Measurements from ENCODE around the gene CCDC50.

The CCDC50 gene

GRCh38 chr3:191360620-191361019 lies 31.4 kb downstream of the CCDC50 start:
- H3F3A ChIP-seq (ENCODE audit: low read depth), result no peaks in the 10 kb centered on the region
- no peak for TF ChIP-seq CTCF (conservative IDR thresholded peaks at IDR 0.05; ENCODE audit: low read length)
- TF ChIP-seq EZH2phosphoT487 (IDR thresholded peaks at IDR 0.05; ENCODE audit: borderline replicate concordance), result no peak
- H3K4me3 ChIP-seq (ENCODE audit: low read length, poor library complexity, severe bottlenecking), result no peak overlapping the region
- H3K36me3 ChIP-seq (ENCODE audit: insufficient read depth, low read length), result no peaks in the 10 kb centered on the region
- no peaks in the 10 kb centered on the region for H3K4me1 ChIP-seq (ENCODE audit: insufficient read depth, low read length, poor library complexity, severe bottlenecking)
- H3K4me2 ChIP-seq (ENCODE audit: low read depth, low read length, poor library complexity, severe bottlenecking), result no peak overlapping the region
- H2AFZ ChIP-seq (ENCODE audit: low read length), result no peak overlapping the region
- no peaks in the 10 kb centered on the region for H4K20me1 ChIP-seq (ENCODE audit: insufficient read depth, low read length, poor library complexity, severe bottlenecking)
- no peaks in the 10 kb centered on the region; the same call in 1 of the 2 replicates for H3K9me3 ChIP-seq (ENCODE audit: insufficient read depth, low read depth, low read length)
- H3K9ac ChIP-seq (ENCODE audit: low read depth, low read length, poor library complexity, severe bottlenecking), result no peak overlapping the region
- H3K9me2 ChIP-seq (replicated peaks; ENCODE audit: low read depth, low read length), result no peaks in the 10 kb centered on the region
- no peaks in the 10 kb centered on the region for H3K79me2 ChIP-seq (ENCODE audit: insufficient read depth, low read length)
- no peaks in the 10 kb centered on the region for H3K27me3 ChIP-seq (ENCODE audit: insufficient read depth, low read length, poor library complexity, severe bottlenecking)

- Histone ChIP-seq H3K27me3 (ENCODE audit: insufficient read depth, low read length, poor library complexity, severe bottlenecking) (peaks cover 2% of the 10 kb centered on the region), H3K9me2 (replicated peaks; ENCODE audit: low read depth, low read length) (no peaks in the 10 kb centered on the region), H3K4me2 (ENCODE audit: low read depth, low read length, poor library complexity, severe bottlenecking) (no peak overlapping the region), H3K4me3 (ENCODE audit: low read length, poor library complexity, severe bottlenecking) (no peak overlapping the region), H3K9ac (ENCODE audit: low read depth, low read length, poor library complexity, severe bottlenecking) (no peak overlapping the region), H4K20me1 (ENCODE audit: insufficient read depth, low read length, poor library complexity, severe bottlenecking) (no peaks in the 10 kb centered on the region), H3K4me1 (ENCODE audit: insufficient read depth, low read length, poor library complexity, severe bottlenecking) (no peaks in the 10 kb centered on the region), H3K79me2 (ENCODE audit: insufficient read depth, low read length) (no peaks in the 10 kb centered on the region), H2AFZ (ENCODE audit: low read length) (no peak overlapping the region), H3F3A (ENCODE audit: low read depth) (no peaks in the 10 kb centered on the region), H3K36me3 (ENCODE audit: insufficient read depth, low read length) (no peaks in the 10 kb centered on the region), H3K9me3 (ENCODE audit: insufficient read depth, low read depth, low read length) (no peaks in the 10 kb centered on the region)
- no peak for TF ChIP-seq EZH2phosphoT487 (IDR thresholded peaks at IDR 0.05; ENCODE audit: borderline replicate concordance)
- TF ChIP-seq CTCF (conservative IDR thresholded peaks at IDR 0.05; ENCODE audit: low read length), result no peak
These were observed 32.3 kb downstream of the CCDC50 start for GRCh38 chr3:191361456-191361855.

- Histone ChIP-seq H3K9ac (ENCODE audit: low read depth, low read length, poor library complexity, severe bottlenecking) (no peak overlapping the region), H3K4me2 (ENCODE audit: low read depth, low read length, poor library complexity, severe bottlenecking) (no peak overlapping the region), H4K20me1 (ENCODE audit: insufficient read depth, low read length, poor library complexity, severe bottlenecking) (no peaks in the 10 kb centered on the region), H3K9me3 (ENCODE audit: insufficient read depth, low read depth, low read length) (no peaks in the 10 kb centered on the region), H3K4me1 (ENCODE audit: insufficient read depth, low read length, poor library complexity, severe bottlenecking) (no peaks in the 10 kb centered on the region), H3K9me2 (replicated peaks; ENCODE audit: low read depth, low read length) (no peaks in the 10 kb centered on the region), H2AFZ (ENCODE audit: low read length) (no peak overlapping the region), H3K4me3 (ENCODE audit: low read length, poor library complexity, severe bottlenecking) (no peak overlapping the region), H3K36me3 (ENCODE audit: insufficient read depth, low read length) (no peaks in the 10 kb centered on the region), H3F3A (ENCODE audit: low read depth) (no peaks in the 10 kb centered on the region), H3K27me3 (ENCODE audit: insufficient read depth, low read length, poor library complexity, severe bottlenecking) (peaks cover 7% of the 10 kb centered on the region), H3K79me2 (ENCODE audit: insufficient read depth, low read length) (no peaks in the 10 kb centered on the region)
- TF ChIP-seq EZH2phosphoT487 (IDR thresholded peaks at IDR 0.05; ENCODE audit: borderline replicate concordance) (no peak), CTCF (conservative IDR thresholded peaks at IDR 0.05; ENCODE audit: low read length) (no peak)
These were observed 32.8 kb downstream of the CCDC50 start for GRCh38 chr3:191362037-191362436.

All from Loucy (cell line).